DMS 273 (cell line): ENCODE results near the gene SCN5A.
A peak's percentile ranks its signal among the peaks of the same experiment; 100 is the strongest.

ENCODE experiments used
- DNase-seq: peaks from one replicate; lab custom pipeline; 2025; ENCODE audit not compliant: unreplicated experiment; lab: John Stamatoyannopoulos, UW

SCN5A gene

DNA sequence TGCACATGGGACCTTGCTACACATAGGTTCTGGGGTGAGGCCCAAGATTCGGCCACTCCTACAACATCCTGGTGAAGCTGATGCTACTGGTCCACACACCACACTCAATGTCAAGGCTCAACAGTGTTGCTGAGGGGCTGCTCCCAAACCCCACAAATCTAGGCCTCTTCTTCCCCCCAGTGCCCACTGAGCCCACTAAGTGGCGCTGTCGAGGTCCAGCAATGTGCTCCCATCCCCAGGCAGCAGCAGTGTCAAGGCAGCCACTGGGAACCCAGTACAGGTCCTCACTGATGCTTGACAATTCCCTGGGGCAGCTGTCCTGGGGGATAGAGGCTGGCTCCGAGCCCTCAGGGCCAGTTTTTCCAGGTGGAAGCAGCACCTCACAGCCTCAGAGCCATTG, 21.5 kb downstream of the SCN5A start:
- DNase-seq: peak; percentile 34

DNA sequence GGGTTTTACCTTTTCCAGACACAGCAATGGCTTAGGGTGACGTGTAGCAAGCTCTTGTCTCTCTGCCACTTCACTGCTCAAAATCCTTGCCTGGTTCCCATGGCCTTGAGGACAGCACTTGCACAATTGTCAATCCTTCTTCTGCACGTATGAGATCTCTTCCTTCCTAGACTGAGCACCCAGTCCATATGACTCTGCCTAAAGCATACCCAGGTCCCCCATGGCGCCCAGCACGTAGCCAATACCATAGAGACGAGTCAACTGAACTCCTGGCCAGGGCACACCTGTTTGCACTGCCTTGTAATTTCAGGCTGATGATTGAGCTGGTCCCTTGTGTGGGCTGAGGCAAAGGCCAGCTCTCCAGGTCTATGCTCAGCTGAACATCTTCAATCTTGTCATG, 23.3 kb downstream of the SCN5A start:
- DNase-seq: no peak

DNA sequence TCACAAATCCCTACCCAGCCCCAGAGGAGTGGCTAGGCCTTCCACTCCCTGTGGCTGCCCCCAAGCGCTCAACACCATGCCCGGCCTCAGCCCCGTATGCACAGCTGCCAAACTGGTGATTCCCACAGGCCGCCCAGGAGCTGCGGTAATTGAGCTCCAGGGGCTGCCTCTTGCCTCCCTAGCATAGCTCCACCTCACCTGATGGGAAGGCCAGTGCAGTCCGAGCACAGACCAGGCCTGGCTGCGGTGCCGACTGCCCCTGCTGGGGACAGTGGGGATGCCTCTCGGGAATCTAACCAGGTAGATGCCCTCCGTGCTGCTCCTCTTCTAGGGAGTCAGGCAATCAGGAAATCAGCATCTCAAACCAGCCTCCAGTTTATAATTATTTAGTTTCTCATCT, 25.9 kb downstream of the SCN5A start:
- no peak for DNase-seq

DNA sequence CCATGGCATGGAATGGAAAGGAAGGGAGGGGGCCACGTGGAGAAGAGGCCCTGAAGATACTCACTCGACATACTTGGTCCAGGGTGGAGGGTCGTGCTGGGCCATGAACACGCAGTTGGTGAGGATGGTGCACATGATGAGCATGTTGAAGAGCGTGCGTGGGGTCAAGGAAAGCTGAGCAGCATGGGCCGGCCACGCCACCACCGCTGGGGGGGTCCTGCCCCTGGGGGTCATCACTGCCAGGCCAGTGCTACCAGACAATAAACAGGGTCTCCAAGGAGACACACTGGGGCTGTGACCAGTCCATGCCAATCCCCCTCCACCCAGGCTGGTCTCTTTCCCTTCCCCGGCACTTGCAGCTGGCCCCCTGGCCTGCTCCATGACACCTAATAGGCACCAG, 27.2 kb downstream of the SCN5A start:
- DNase-seq: no peak

DNA sequence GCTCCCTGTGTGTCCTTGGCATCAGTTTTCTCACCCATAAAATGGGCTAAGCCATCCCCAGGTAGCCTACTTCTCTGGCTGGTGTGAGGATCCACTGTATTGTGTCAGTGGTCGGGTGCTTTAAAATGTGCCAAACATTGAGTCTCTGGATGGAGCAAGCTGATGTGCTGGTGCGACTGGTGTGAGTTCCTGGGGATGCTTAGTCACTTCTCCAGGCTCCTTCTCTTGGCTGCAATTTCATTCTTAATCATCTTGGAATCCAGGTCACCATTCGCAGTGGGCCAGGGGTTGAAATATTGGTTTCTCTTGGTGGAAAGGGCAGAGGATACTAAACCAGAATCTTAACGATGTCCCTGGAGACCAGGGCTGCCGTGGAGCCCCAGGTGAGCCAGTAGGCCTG, 29.3 kb downstream of the SCN5A start:
- no peak for DNase-seq

DNA sequence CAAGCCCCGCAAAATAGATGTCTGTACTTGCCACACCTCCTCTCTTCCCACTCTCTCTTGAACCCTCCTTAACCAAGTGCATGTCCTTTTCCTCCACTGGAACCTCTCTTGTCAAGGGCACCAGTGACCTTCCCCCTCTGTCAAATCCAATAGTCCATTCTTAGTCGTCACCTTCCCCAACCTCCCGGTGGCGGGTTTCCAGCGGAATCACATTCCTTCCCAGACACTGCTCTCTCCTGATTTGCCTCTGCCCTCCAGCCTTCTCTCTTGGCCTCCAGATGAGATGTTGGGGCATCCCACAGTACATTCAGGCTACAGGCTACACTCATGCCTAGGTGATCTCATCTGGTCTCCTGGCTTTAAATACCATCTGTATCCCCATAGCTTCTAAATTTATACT, 31.1 kb downstream of the SCN5A start:
- no peak for DNase-seq

DNA sequence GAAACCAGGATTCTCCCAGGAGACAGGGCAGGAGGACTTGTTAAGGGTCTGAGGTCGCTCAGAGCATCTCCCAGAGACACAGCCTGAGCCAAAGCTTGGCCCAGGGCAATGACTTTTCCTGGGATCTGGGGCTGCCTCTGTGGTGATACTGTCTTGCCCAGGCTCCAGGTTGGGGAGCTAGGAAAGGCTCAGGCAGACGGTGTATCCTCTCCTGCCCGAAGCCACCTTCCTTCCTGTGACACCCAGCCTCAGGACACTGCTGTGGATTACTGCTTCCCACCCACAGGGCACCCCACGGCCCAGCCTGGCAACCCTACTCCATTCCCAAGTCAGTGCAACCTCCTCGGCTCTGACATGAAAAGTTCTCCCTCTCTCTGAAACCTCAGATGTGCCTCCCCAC, 31.9 kb downstream of the SCN5A start:
- DNase-seq: no peak

DNA sequence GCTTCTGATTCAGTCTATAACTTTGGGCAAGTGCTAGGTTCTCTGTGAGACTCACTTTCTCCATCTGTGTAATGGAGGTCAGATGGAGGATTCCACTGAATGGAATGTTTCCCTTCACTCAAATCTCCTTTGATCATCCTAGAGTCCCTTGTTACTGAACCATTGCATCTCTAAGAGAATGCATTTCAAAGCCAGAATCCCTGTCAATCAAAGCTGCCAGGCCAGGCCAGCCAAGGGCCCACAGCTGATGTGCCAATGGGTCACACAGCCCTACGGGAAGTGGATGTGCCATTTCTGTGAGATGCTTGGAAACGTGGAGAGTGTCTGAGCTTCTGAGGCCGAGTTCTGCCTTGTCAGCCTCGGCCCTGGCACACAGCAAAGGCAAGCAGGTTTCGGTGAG, 32.4 kb downstream of the SCN5A start:
- no peak for DNase-seq

DNA sequence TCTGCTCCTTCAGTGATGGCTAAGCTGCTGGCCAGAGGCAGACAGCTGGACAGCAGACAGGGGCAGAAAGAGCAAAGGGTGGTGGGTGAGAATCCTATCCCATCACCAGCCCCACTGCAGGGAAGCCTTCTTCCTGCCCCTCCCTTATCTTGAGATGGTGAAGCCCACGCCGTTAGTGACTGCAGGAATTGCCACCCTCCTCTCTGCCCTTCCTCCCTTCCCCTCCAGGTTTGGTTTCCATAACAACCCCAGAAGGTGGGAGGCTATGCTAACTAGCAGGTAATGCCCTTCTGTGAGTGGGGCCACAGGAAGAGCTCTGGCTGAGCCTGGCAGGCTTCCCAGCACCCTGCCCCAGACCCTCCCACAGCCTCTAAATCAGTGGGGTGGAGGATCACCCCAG, 32.8 kb downstream of the SCN5A start:
- no peak for DNase-seq

DNA sequence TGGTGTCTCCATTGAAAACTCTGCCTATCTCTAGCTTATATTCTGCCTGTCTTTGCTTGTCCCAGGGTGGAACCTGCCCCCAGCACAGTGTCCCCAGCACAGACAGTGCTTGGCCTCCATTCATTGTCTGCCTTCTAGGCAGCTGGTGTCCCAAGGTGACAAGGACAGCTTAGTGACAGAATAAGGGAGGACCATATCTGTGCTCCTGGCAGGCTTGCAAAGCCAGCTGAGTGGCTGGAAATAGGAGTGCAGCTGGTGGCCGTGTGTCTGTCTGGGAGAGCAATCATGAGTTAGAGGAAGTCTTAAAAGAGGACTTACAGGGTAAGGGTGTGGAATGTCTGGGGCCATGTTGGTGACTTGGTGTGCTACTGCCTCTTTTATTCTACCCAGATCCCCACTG, 33.4 kb downstream of the SCN5A start:
- no peak for DNase-seq

DNA sequence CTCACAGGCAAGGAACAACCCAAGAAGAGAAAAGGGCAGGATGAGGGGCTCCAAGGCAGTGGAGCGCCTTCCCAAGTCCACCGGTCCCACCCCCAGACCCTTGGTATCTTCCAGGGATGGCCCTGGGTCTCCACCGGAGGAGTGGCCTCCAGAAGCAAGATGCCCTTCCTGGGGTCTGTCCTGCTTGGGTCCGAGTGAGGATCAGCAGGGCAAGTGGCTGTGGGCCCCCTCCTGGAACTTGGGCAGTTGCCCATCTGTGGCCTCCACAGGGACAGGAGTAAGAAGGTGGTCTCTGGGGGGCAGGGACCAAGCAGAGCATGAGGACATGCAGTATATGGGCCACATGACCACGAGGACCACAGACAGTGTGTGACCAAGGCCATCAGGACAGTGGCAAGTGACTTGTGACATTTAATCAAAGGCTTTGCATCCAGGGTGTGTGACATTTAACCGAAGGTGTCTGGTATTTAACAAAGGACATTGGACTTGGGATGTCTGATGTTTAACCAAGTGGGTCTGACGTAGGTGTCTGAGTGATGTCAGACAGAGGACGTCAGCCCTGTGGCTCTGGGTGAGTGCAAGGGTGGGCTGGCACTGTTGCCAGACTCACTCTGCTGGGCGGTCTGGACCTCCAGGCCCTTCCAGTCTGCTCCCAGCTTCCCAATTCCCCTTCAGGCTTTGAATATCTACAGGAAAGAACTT, 34.7 kb downstream of the SCN5A start:
- no peak for DNase-seq

DNA sequence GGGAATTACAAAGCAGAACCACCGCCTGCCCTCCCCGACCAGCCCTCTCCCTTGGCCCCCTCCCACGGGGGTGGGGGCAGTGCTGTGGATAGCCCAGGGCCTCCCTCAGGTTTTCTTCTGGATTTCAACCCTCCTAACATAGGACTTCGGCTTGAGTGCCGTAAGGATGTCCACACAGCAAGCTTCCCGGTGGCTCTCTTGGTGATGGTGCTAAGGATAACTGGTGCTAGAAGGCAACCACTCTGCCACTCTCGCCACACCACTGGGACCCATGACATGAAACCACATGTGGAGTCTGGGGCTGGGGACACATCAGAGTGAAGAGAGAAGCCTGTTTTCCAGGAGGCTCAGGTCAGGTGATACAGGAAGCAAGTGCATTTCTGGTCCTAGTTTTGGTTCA, 35.4 kb downstream of the SCN5A start:
- no peak for DNase-seq

DNA sequence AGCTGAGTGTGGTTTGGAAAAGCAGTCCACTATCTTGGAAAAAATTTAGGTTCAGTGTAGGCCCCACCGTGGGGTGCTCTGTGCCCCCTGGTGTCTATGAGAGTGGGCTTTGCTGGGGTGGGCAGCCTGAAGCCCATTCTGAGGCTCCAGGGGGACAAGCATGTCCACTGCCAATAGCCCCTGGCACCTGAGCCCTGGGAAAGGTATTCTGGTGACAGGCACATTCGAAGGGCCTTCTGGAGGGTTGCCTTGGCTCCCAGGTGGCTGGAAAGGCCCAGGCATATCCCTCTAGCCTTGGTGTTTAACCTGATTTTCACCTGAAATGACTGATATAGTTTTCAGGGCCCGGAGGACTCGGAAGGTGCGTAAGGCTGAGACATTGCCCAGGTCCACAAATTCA, 36.1 kb downstream of the SCN5A start:
- DNase-seq: no peak

DNA sequence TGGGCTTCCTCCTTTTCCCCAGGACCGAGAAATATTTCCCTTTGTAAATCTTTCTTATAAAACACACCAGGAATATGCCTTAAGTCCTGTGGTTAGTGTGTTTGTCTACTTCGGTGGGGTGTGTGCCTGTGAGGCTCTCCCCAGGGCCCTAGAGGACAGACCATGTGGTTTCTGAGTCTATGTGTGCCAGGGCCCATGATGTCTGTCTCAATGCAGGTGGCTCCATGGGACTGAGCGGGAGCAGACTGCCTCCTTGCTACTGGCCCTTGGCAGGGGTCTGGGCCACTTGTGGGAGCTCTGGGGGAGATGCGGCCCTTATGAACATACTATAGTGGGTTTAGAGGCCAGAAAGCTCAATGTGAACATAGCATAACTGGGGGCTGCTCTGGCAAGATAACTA, 37.6 kb downstream of the SCN5A start:
- no peak for DNase-seq

DNA sequence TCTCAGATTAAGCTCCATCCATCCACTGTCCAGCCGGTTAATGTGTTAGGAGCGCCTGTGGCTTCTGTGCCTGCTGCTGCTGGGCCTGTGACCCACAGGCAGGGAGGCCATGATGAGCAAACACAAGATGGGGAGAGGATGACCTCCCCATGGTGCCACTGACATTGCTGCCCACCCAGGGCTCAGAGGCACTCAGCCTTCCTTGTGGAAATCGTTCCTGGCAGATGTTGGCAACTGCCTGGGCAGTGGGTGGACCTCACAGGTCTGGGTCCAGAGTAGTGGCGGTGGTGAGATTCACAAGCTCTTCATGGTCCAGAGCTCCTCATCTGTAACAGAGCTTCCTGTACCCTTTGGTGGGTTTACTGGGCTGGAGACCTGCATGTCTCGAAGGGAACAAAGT, 38.6 kb downstream of the SCN5A start:
- DNase-seq: no peak

DNA sequence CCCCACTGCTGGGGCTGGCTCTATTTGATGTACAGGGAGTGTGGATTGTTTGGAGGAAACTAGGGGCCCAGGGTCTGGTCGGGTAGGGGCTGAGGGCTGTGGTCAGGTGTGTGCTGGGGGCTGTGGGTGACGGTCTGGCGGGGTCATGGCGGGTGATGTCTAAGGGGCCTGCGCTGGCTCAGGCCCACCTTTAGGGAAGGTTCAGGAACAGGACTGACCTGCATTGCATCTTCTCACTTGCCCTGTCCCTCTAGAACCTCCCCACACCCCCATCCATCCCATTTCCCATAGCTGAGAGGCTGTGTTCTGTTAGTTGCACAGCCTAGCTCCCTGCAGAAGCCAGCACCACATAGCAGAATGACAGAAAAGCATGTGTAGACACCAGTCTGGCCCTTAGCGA, 39.1 kb downstream of the SCN5A start:
- DNase-seq: no peak

DNA sequence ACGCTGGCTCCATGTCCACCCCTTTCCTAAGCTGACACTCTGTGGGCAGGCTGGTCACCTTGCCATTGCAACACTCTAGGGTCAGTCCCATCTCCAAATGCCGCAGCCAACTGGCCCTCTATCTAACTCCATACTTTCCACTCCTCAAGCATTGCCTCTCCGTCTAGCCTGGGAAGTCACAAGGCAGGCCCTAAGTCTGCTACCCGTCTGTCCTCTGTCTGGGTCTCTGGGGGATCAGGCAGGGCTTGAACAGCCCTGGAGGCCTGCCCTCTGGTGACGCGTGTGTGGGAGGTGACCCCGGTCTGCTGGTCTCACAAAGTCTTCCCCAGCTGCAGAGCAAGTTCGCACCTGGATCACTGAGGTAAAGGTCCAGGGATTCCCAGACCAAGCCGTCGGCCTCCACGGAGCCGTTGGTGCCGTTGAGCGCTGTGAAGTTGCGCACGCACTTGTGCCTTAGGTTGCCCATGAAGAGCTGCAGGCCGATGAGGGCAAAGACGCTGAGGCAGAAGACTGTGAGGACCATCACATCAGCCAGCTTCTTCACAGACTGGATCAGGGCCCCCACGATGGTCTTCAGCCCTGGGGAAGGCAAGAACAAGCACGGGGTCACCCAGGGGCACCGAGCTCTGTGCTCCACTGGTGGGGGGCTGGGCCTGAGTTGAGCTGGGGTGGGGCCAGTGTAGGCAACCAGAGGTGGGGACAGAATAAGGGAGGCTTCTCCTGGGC, 39.9 kb downstream of the SCN5A start:
- DNase-seq: no peak

DNA sequence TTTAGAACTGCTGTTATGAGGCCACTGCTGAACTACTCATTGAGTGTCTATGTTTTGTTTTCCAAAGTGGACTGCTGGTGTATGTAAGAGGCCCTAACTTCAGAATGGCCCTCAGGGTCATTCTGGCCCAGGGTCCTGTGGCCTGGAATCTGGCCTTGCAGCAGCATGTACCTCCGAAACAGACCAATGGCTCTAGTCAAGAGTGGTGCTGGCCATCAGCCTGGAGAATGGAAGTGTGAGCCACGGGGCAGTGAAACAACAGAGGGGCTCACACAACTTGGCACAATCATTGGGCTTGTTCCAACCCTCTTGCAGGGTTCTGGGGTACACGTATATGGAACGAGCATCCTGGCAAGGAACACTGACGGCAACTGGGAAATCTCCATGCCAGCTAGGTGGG, 40.5 kb downstream of the SCN5A start:
- no peak for DNase-seq

DNA sequence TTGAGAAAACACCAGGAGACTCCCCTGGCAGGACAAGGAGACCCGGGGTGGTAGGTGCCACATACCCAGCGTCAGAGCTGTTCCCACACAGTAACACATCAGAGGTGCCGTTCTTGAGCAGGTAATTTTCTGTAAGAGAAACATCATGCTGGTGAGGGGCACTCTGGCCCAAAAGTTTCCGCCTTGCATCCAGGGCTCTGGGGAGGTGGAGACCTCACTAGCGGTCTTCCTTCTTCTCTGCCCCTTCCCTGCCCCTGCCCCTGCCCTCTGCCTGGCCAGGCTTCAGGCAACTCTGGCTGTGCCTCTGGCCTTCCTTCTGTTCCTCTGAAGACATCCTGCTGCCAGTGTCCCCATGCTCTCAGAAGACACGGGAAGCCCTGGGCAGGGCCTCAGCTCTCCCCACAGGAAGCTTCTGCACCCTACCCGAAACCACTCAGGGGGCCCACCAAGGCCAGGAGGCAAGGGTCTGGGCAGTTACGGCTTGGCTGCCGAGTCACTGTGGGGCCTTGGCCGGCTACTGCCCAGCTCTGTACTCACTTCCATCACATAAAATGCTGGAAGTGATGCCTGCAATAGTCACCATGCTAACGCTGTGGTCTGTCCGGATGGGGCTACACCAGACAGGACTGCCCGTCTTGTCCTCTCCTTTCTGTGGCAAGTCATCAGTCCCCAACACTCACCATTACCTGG, 41.3 kb downstream of the SCN5A start:
- no peak for DNase-seq

DNA sequence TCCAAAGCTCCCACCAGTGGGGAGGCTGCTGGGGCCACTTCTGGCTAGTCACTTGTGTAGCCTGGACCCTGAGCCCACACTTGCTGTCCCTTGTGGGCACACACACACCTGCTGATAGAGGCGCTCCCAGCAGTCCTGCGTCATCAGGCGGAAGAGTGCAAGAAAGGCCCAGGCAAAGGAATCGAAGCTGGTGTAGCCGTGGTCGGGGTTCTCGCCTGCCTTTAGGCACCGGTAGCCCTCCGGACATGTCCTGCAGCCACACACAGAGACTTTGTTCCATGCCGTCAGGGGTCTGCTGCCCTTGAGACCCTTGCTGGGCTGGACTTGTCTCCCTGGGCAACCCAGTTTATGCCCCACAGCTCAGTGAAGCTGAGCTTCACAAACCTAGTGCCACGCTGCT, 42.9 kb downstream of the SCN5A start:
- no peak for DNase-seq

DNA sequence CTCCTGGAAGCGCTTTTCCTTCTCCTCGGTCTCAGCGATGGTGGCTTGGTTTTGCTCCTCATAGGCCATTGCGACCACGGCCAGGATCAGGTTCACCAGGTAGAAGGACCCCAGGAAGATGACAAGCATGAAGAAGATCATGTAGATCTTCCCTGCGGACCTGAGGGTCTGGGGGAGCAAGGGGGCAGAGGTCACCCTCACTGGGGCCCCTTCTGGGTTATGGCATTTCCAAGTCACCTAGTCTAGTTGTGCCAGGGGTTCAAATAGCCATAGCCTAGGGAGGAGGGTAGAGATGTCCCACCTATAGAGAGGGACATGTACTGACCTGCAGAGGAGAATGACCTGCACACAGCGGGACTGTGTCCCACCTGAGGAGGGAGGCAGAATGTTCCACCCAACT, 43.5 kb downstream of the SCN5A start:
- DNase-seq: no peak

DNA sequence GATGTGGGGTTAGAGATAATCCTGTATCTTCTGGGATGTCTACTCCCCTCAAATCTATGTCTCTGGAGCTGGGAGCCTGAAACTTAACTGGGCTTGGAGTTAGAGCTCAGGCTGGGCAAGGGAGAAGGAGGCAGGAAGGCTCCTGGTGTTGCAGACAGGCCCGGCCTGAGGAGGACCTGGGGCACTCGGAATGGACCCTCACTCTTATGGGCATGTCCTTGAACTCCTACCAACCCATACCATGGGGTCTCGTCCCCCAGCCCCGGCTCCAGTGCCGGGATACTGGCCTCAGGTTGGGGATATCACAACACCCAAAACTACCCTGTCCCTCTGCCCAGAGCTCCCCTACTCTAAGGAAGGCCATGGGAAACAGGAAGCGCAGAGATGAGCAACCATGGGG, 45.2 kb downstream of the SCN5A start:
- no peak for DNase-seq
